Fibroblast of the aortic adventitia (primary cell): ENCODE results near the gene C17orf58. TPM values are rescaled to one million over a fixed set of nuclear protein-coding genes. Genes with fewer than 3 reads are reported as not detected.
A peak's percentile ranks its signal among the peaks of the same experiment; 100 is the strongest.

Experiments used
- DNase-seq: peaks from one replicate; pipeline ENCODE4 v3.0.0-alpha.2; 2010; ENCODE audit warnings: low read depth
- H3K4me3 ChIP-seq: 2 replicates; pipeline ENCODE4 v1.5.1; 2011; ENCODE audit warnings: low read depth, mild to moderate bottlenecking, control low read depth, low read length, moderate library complexity
- total RNA-seq: library from RNA; depleted of rRNA; stranded (reverse); fragments of >200 nt; gene quantifications from 2 replicates; pipeline ENCODE4 v1.2.3, GENCODE V29; 2012; ENCODE audit warnings: low replicate concordance
- TF ChIP-seq, protein P1 (sequence below): IDR thresholded peaks from 2 replicates; pipeline ENCODE4 v1.5.1; 2011; ENCODE audit warnings: mild to moderate bottlenecking, low read length, control low read depth, inconsistent platforms; ENCODE audit not compliant: insufficient read depth

The C17orf58 gene
- total RNA-seq: 4.9 and 11.7 TPM in 2 replicates

DNA sequence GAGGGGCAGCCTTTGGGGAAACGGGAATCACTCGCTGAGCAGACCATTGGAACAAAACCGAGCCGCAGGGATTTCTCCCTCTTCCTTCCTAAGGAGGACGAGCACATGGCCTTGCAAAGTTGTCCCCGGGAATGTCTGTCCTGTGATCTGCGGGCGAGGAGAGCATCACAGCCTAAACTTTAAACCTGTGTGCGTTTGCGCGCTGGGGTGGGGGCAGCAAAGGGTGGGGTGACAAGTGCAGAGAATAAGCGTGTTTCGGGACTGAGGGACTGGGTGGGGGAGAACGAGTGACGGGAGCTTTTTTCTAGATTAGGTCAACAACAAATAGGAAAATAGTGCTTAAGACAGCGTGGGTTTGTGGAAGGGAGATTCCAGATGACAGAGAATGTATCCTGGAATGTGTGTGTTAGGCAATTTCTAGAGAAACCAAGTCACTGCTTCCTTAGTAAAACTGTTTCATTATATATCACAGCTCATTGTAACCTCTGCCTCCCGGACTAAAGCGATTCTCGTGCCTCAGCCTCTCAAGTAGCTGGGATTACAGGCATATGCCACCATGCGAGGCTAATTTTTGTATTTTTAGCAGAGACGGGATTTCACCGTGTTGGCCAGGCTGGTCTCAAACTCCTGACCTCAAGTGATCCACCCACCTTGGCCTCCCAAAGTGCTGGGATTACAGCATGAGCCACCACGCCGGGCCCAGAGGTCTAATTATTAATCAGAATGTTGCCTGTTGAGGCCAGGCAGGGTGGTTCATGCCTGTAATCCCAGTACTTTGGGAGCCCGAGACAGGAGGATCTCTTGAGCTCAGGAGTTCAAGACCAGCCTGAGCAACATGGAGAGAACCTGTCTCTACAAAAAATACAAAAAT is at the start of gene C17orf58:
TSS of gene C17orf58 (minus strand) at position 169 of the 871 bp plus-strand sequence. CDS start 271 bp downstream, outside the sequence.
- peak; percentile 67 for DNase-seq
- peak within 1 kb of the TSS; percentile 64 for H3K4me3 ChIP-seq

DNA sequence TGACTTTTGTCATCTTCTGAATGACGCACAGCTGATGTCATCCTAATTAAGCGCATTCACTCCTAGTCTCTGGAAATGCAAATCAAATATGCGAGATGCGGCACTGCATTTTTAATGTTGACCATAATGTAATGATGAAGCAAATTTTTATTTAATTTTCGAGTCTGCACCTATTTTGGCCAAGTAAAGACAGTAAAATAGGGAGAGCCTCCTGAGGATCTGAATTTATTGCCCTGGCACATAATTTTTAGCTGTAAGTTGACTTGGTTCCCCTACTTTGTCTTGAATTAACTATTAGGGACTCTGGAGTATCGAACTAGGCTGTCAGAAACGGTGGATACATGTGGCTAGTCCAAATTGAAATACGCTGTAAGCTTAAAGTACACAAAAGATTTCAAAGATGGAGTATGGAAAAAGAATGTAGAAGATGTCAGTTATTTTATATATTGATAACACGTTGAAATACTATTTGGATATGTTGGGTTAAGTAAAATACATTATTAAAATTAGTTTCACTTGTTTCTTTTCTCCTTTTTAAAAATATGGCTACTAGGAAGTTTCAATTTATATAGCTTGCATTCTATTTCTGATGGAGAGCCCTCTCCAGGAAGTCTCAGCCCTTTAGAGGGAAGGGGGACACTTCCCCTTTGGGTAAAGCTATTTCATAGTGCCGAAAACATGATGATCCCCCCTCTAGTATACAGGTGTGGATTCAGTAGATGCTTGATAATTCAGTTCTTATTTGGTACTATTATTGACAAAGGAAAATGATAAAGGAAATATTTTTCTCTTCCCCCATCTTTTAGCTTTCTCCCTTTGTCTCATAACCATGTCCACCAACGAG is 40.3 kb upstream of the C17orf58 start:
- H3K4me3 ChIP-seq: peak overlapping the region; percentile 90
- DNase-seq: peak; percentile 55
- TF ChIP-seq, protein P1, sequence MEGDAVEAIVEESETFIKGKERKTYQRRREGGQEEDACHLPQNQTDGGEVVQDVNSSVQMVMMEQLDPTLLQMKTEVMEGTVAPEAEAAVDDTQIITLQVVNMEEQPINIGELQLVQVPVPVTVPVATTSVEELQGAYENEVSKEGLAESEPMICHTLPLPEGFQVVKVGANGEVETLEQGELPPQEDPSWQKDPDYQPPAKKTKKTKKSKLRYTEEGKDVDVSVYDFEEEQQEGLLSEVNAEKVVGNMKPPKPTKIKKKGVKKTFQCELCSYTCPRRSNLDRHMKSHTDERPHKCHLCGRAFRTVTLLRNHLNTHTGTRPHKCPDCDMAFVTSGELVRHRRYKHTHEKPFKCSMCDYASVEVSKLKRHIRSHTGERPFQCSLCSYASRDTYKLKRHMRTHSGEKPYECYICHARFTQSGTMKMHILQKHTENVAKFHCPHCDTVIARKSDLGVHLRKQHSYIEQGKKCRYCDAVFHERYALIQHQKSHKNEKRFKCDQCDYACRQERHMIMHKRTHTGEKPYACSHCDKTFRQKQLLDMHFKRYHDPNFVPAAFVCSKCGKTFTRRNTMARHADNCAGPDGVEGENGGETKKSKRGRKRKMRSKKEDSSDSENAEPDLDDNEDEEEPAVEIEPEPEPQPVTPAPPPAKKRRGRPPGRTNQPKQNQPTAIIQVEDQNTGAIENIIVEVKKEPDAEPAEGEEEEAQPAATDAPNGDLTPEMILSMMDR: no peak

DNA sequence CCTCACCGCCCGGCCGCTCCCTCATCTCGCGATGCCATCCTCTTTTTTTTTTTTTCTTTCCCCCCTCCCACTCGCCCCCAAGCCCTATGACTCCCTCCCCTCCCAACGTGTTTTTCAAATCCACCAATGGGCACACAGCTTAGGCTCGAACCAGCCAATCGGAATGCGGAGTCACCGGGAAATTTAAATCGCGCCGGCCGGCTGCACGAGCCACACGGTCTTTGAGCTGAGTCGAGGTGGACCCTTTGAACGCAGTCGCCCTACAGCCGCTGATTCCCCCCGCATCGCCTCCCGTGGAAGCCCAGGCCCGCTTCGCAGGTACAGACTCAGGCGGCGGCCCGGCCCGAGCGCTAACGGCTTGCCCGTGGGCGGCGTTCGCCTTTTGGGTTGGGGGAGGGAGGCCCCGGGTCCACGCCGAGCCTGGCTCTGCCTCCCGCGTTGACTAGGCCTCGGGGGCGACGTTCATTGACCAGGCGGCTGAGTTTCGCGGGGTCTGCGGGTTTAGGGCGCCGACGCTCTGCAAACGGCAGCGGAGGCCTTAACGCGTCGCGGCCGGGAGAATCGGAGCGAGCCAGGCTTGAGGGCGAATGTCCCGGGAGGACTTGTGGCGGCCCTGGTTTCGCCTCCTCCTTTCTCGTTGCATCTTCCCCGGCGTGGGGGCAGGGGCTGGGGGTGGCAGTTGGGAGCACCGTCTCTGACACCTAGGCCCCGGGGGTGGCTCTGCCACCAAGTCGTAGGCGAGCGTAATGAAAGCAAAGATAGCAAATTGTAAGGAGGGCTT is 39.4 kb upstream of the C17orf58 start, which contains the start of gene KPNA2:
TSS of gene KPNA2 (plus strand) at position 213 of the 781 bp plus-strand sequence. CDS start 1,398 bp downstream, outside the sequence.
- peak; percentile 99 for DNase-seq
- H3K4me3 ChIP-seq: peak within 1 kb of the TSS; percentile 90
- TF ChIP-seq, protein P1: no peak

DNA sequence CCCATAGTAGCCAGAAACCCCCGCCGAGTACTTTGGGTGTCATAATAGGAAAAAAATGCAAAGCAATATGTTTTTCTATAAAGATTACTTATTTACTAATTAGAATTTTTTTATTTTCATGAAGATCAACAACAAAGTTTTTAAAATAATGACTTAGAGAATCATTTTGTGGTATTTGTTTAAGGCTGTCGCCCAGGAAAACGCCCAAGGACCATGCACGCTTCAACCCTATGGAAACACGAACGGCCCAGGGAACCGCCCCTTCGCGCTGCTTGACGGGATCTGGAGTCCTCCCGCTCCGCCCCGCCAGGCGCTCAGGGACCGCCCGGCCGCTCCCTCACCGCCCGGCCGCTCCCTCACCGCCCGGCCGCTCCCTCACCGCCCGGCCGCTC is 38.9 kb upstream of the C17orf58 start:
- DNase-seq: no peak
- no peak overlapping the region for H3K4me3 ChIP-seq
- TF ChIP-seq, protein P1: no peak

DNA sequence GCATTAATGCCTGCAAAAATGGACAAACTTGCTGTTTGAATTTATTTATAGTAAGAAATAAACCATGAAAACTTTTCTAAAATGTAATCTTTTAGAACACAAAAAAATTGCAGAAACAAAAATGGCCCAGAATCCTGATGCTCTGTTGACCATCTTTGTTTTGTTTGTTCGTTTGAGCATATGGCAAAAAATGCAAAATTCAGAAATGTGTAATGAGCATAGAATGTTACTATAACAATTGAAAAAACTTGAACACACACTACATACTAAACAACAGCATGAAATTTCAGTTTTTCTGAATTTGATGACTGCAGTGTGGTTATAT is 38.1 kb upstream of the C17orf58 start:
- TF ChIP-seq, protein P1: no peak
- H3K4me3 ChIP-seq: no peak overlapping the region
- DNase-seq: no peak

DNA sequence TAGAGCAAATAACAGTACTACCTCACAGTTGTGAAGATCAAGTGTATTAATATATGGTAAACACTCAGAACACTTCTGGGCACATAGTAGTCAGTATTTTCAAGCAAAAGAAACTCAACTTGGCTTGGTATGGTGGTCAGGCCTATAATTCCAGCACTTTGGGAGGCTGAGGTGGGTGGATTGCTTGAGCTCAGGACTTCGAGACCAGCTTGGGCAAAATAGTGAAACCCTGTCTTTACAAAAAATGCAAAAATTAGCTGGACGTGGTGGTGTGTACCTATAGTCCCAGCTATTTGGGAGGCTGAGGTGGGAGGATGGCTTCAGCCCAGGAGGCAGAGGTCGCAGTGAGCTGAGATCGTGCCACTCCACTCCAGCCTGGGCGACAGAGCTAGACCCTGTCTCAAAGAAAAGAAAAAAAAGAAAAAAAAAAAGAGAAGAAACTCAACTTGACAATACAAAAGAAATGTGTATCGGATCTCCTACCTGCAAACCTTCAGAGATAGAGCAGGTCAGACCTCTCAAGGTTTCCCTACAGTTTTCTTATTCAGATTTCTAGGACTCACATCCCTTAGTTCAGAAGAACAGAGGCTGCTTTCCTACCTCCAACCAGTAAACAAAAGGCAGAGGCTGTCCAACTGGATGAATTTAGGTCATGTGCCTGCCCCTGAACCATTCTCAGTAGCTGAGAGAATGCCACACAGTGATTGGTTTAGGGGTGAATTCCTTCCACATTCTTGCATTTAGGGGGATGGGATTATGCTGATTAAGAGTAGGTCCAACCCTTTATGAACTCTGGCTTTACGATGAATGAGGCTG is 37.6 kb upstream of the C17orf58 start:
- peak; percentile 46 for DNase-seq
- H3K4me3 ChIP-seq: no peak overlapping the region
- TF ChIP-seq, protein P1: no peak
